NCI-H748 treated with DMSO at 0.1 percent for 48 hours (cell line): ENCODE results near the gene SORCS1.

Source experiments
- DNase-seq: peaks from one replicate; lab custom pipeline; 2025; lab: John Stamatoyannopoulos, UW

The SORCS1 gene

DNA sequence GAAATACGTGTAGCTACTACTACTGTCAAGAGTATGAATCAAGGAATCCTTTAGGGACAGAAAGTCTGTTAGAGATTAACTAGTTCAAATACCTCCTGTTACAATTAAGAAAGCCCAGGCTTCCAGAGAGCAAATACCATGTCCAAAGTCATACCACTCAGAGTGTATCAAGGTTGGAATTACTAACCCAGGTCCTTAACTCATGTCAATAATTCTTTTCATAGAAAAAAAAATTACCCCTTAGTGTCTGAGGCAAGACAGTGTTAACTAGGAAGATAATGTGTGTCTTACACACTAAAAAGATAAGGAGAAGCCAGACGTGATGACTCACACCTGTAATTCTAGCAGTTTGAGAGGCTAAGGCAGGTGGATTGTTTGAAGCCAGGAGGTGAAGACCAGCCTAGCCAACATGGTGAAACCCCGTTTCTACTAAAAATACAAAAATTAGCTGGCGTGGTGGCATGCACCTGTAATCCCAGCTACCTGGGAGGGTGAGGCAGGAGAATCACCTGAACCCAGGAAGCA lies 423.4 kb downstream of the SORCS1 start:
- no peak for DNase-seq

GRCh38 chr10:106740071-106740470 lies 424.4 kb downstream of the SORCS1 start:
- no peak for DNase-seq

DNA sequence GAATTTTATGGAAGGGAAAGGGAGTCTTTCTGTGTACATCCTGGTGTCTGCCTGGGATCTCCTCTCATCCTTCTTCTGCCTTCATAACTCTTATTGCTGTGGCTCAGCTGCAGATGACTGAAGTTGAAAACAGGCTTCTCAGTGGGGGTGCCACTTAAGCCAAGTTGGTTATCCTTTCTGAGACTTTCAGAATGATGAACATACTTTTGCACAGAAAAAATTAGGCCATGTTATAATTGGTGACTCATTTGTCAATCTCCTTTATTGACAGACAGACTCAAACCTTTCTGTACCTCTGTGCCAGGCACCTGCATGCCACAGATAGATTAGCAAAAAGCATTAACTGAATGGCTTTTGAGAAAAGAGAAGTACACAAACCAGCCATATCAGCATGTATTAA lies 430.3 kb downstream of the SORCS1 start:
- no peak for DNase-seq

GRCh38 chr10:106728232-106728631 lies 436.3 kb downstream of the SORCS1 start:
- no peak for DNase-seq

DNA sequence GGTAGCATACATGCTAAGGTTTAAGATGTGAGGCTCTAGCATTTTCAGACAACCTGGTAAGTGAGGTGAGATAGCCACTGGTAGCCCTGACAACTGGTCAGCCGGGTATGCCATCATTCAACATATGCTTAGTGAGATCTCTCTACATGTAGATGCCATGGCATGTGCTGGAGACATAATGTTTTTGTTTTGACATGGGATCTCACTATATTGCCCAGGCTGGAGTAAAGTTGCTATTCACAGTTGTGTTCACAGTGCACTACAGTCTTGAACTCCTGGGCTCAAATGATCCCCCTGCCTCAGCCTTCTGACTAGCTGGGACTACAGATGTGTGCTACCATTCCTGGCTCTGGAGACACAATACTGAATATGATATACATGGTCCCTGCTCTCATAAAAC lies 437.3 kb downstream of the SORCS1 start:
- DNase-seq: no peak

- no peak for DNase-seq
Measured at GRCh38 chr10:106722524-106722923, 442.0 kb downstream of the SORCS1 start.

GRCh38 chr10:106720683-106721082 lies 443.8 kb downstream of the SORCS1 start:
- no peak for DNase-seq

DNA sequence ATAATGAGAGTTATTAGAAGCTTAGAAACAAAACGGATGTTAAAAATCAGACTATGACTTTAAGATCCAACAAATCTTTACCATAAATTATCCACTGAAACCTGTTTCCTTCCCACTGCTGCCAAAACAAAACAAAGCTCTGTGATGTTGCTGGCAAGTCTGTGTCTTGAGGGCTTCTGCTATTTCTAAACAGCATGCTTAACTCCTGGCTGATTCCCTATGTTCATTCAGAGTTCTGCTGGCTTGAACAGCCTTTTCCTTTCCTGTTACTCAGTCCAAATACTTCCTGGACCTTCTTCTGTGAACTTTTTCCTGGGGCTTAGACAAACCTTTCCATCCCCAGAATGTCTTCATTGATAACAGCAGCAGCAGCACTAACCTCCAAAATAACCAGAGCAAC lies 448.1 kb downstream of the SORCS1 start:
- no peak for DNase-seq

DNA sequence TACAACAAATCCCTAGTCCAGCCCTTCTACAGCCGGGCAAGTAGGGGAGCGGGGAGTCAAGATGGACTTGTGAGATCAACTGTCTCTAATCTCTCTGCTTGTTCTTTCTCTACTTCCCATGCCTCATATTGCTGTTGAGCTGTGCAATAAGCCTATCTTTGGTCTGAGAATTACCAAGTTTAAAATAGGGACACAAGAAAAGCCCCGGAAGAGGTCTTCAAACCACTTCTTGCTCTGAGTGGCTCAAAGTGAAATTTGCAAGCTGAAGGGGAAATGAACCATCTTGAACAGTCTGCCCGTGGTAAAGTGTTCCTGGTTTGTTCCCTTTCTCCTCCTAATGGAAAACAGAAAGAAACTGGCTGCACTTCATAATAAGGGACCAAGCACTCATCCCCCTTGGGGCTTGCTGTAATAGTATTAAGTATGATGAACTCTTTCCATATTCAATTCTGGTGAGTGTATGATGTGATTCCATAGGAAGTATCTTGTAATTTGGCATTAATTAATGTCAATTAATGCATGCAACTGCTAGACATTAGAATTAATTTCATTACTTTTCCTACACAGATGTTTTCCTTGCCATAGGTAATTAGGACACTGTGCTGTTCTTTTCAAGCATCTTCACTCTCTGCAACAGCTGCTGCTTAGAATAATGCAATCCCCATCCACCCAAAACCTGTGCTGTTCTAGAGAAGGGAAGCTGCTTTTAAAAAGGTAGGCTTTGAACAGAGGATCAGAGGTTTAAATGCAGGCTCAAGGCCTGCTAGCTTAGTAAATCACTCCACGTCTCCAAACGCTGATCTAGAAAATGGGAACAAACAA lies 449.6 kb downstream of the SORCS1 start:
- DNase-seq: no peak

- DNase-seq: no peak
Measured at GRCh38 chr10:106713846-106714245, 450.7 kb downstream of the SORCS1 start.

GRCh38 chr10:106712988-106713387 lies 451.5 kb downstream of the SORCS1 start:
- DNase-seq: no peak

DNA sequence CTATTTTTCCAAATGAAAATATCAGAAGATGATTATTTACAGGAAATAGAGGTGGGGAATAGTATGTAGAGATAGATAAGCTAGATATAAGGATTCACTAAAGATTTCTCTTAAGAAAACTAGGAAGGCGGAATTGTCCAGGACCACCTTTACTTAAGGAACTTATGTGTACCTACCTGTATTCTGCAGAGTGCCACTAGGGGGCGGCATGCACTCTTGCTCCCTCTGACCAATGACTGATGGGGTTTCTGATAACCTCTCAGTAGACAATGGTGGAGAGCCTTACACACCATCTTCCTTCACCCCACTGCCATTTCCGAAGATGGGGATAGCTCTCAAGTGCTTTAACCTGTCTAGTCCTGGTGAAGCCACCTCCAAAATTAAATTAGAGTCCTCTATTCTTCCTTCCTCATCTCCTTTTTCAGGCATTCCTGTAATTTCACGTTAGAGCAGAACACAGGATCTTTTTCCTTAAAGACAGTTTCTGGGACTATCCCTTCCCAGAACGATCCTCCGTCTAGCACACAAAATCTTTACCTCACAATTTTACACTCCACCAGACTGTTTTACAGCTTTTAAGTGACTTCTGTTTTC lies 453.1 kb downstream of the SORCS1 start:
- peak; percentile 29 for DNase-seq

DNA sequence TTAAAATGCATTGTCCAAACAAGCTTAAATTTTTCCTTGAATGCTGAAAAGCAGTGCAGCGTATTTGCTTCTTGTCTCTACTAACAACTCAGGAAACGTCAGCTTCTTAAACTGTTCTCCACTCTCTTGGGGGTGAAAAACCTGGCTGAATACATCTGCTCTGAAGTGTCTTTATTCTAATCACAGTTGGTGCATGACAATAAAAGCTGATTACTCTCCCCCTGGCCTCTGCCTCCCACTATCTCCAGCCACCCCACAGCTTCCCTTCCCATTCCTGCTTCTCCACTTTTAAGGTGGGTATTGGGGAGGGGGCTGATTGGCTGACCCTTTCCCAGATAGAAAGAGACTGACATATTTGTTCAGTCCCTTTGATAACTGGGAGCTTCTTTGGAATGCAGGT lies 456.0 kb downstream of the SORCS1 start:
- DNase-seq: no peak

DNA sequence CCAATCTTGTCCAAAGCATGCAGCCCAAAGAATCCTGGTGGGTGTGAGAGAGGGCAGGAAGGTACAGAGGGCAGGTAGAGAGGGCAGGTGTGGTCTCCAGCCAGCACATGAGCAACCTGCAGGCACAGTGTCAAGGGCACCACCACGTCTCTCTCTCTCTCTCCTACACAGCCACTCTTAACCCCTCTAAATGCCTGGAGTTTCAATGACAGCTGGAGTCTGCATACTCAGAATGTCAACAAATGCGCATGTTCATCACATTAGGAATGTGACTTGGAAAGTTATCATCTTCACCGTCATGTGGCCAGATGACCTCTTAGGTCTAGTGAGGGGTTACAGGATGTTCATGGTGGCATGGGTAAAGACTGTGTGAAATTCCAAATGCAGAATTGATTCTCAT lies 456.8 kb downstream of the SORCS1 start:
- no peak for DNase-seq

- DNase-seq: no peak
Measured at GRCh38 chr10:106706127-106706526, 458.4 kb downstream of the SORCS1 start.

- peak; percentile 27 for DNase-seq
Measured at GRCh38 chr10:106705681-106706100, 458.8 kb downstream of the SORCS1 start.

GRCh38 chr10:106696239-106696638 lies 468.3 kb downstream of the SORCS1 start:
- no peak for DNase-seq

- DNase-seq: no peak
Measured at GRCh38 chr10:106694696-106695095, 469.8 kb downstream of the SORCS1 start.

DNA sequence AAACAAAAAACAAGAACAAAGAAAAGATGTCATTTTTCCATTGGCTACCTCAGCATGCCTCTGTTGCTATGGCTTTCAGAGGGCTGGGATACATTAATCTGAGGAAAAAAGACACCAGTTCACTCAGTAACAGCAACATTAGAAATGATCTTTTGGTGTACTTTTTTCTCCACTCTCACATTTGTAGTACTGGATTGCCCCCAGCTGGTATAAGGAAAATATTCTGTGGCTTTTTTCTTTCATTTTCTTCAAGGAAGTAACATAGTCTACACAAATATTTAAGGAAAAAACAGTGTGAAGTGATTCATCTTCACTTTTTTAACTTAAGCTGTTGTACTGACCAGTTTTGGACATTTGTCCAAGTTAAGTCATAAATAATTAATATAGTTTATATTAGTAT lies 482.3 kb downstream of the SORCS1 start:
- no peak for DNase-seq

GRCh38 chr10:106680061-106680460 lies 484.4 kb downstream of the SORCS1 start:
- DNase-seq: no peak

DNA sequence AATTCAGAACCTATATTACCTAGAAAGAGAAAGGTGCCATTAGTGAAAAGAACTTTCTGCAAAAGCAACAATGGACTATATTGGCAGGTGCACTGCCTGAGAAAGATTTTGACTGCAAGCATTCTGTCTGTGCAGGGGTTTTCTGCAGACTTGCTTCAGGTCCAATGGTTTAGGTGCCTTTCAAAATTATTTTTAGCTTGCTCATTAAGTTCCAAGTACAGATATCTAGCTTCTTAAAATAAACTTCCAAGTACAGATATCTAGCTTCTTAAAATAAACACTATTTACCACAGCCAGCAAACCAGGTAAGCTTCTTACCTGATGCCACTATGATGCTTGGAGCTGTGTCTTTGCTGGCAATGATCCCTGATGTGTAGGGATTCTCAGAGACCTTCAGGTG lies 485.2 kb downstream of the SORCS1 start:
- DNase-seq: no peak

GRCh38 chr10:106672517-106673175 lies 491.9 kb downstream of the SORCS1 start:
- DNase-seq: no peak

DNA sequence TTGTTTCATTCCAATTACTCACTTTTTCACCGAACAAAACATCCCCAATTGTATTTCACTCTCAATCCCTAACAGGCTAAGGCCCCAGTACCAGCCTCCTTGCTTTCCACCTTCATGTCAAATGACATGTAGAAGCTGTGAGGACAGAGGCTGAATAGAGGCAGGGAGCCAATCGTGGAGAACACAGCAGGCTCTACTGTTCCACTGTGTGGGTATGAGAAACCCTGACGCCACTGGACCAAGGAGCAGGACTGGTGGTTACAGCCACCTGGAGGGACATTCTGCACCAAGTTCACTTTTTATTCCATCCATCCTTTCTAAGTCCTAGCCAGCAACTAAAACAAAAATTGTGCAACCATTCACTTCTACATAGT lies 502.8 kb downstream of the SORCS1 start:
- no peak for DNase-seq
